GM23338 (cell line): ENCODE measurements around the gene GLI3. TPM values are rescaled to one million over a fixed set of nuclear protein-coding genes. Genes with fewer than 3 reads are reported as not detected.

Source experiments
- ATAC-seq: fragments of 200-7000 bp; cut with Tn5 transposase; 3 replicates; pipeline ENCODE4 v1.9.1; 2020
- DNase-seq: peaks from one replicate; pipeline ENCODE4 v3.0.0-alpha.2; 2015; ENCODE audit warnings: low spot score
- H2AFZ ChIP-seq: fragments of 200-600 bp; sonication (generic); 2 replicates; pipeline ENCODE4 v1.8.0; 2016; ENCODE audit warnings: antibody characterized with exemption, mild to moderate bottlenecking, moderate library complexity
- H3F3A ChIP-seq: fragments of 200-600 bp; sonication (generic); replicated peaks from 2 replicates; pipeline ENCODE4 v1.8.0; 2017; ENCODE audit warnings: antibody characterized with exemption, mixed run types, low read depth
- H3K27ac ChIP-seq: fragments of 200-600 bp; sonication (generic); 2 replicates; pipeline ENCODE4 v1.6.1; 2016; ENCODE audit warnings: low read depth
- H3K27me3 ChIP-seq: fragments of 200-600 bp; sonication (generic); 2 replicates; pipeline ENCODE4 v1.8.0; 2016; ENCODE audit warnings: mild to moderate bottlenecking, mixed run types, moderate library complexity; ENCODE audit not compliant: insufficient read depth
- H3K36me3 ChIP-seq: fragments of 200-600 bp; sonication (generic); 2 replicates; pipeline ENCODE4 v1.8.0; 2016; ENCODE audit warnings: mild to moderate bottlenecking; ENCODE audit not compliant: insufficient read depth
- H3K4me1 ChIP-seq: fragments of 200-600 bp; sonication (generic); 2 replicates; pipeline ENCODE4 v1.8.0; 2016; ENCODE audit warnings: mild to moderate bottlenecking, moderate library complexity; ENCODE audit not compliant: insufficient read depth
- H3K4me2 ChIP-seq: fragments of 200-600 bp; sonication (generic); 2 replicates; pipeline ENCODE4 v1.7.1; 2017; ENCODE audit warnings: mixed run types
- H3K4me3 ChIP-seq: fragments of 200-600 bp; sonication (generic); 2 replicates; pipeline ENCODE4 v1.6.1; 2016; ENCODE audit warnings: mixed run types
- H3K79me2 ChIP-seq: fragments of 200-600 bp; sonication (generic); replicated peaks from 2 replicates; pipeline ENCODE4 v1.8.0; 2017; ENCODE audit warnings: mild to moderate bottlenecking; ENCODE audit not compliant: insufficient read depth
- H3K9me2 ChIP-seq: fragments of 200-600 bp; sonication (generic); 2 replicates; pipeline ENCODE4 v1.8.0; 2017; ENCODE audit not compliant: insufficient read depth
- H4K20me1 ChIP-seq: fragments of 200-600 bp; sonication (generic); replicated peaks from 2 replicates; pipeline ENCODE4 v1.8.0; 2017; ENCODE audit warnings: mild to moderate bottlenecking; ENCODE audit not compliant: insufficient read depth
- H3K27ac Mint-ChIP-seq: 2 replicates; pipeline ENCODE4 v1.8.0; 2020; ENCODE audit warnings: inconsistent platforms, mild to moderate bottlenecking, moderate library complexity, mixed read lengths
- H3K27me3 Mint-ChIP-seq: 3 replicates; pipeline ENCODE4 v1.8.0; 2022; ENCODE audit warnings: low read depth, mild to moderate bottlenecking, moderate library complexity, mixed read lengths, inconsistent platforms; ENCODE audit not compliant: insufficient read depth, poor library complexity
- H3K36me3 Mint-ChIP-seq: 3 replicates; pipeline ENCODE4 v1.8.0; 2021; ENCODE audit warnings: low read depth, mild to moderate bottlenecking, inconsistent platforms, moderate library complexity, mixed read lengths
- H3K4me1 Mint-ChIP-seq: 3 replicates; pipeline ENCODE4 v1.8.0; 2020; ENCODE audit warnings: mild to moderate bottlenecking, inconsistent platforms, mixed read lengths
- H3K4me3 Mint-ChIP-seq: 3 replicates; pipeline ENCODE4 v1.8.0; 2021; ENCODE audit warnings: moderate library complexity, mild to moderate bottlenecking, inconsistent platforms, mixed read lengths
- H3K9me3 Mint-ChIP-seq: 3 replicates; pipeline ENCODE4 v1.8.0; 2020; ENCODE audit warnings: moderate library complexity, mild to moderate bottlenecking, inconsistent platforms, mixed read lengths
- CTCF ChIP-seq, 2 experiments: fragments of 200-600 bp in 1 of 2; sonication (generic) in 1 of 2; conservative IDR thresholded peaks; 2 replicates each; pipeline versions ENCODE4 v1.5.1 to v1.6.1; 2016 to 2017; ENCODE audit warnings: antibody characterized with exemption in 2 of 2, low read depth in 2 of 2, mild to moderate bottlenecking in 2 of 2, moderate library complexity in 1 of 2
- EZH2 ChIP-seq: fragments of 200-600 bp; sonication (generic); IDR thresholded peaks from one replicate; pipeline ENCODE4 v1.8.0; 2017; ENCODE audit warnings: antibody characterized with exemption, mild to moderate bottlenecking, low read depth; ENCODE audit not compliant: unreplicated experiment
- EZH2phosphoT487 ChIP-seq: fragments of 200-600 bp; sonication (generic); IDR thresholded peaks from one replicate; pipeline ENCODE4 v1.8.1; 2018; ENCODE audit warnings: antibody characterized with exemption; ENCODE audit not compliant: unreplicated experiment
- NANOG ChIP-seq: IDR thresholded peaks from 2 replicates; pipeline ENCODE4 v1.6.1; 2016; ENCODE audit warnings: antibody characterized with exemption, borderline replicate concordance
- POLR2AphosphoS5 ChIP-seq: IDR thresholded peaks from 2 replicates; pipeline ENCODE4 v1.6.1; 2016; ENCODE audit warnings: antibody characterized with exemption, low read depth
- STAT1 ChIP-seq: IDR thresholded peaks from one replicate; pipeline ENCODE4 v1.6.1; 2016; ENCODE audit warnings: antibody characterized with exemption; ENCODE audit not compliant: unreplicated experiment
- ZNF114 ChIP-seq: fragments of 250-450 bp; sonication (Bioruptor Pico); IDR thresholded peaks from 2 replicates; pipeline ENCODE4 v1.5.0; 2020; ENCODE audit warnings: mild to moderate bottlenecking, moderate library complexity
- ZNF331 ChIP-seq: fragments of 250-450 bp; sonication (Bioruptor Pico); IDR thresholded peaks from 2 replicates; pipeline ENCODE4 v1.5.0; 2020; ENCODE audit warnings: low read depth, mild to moderate bottlenecking, moderate library complexity
- polyA plus RNA-seq: library from polyadenylated mRNA; unstranded; fragments of >200 nt; fragmentation: Nextera tagmentation; extraction: Ambion mirVana; gene quantifications from 2 replicates; pipeline ENCODE4 v1.2.1, GENCODE V29; 2016
- total RNA-seq: library from RNA; depleted of rRNA; stranded (reverse); fragments of >200 nt; shearing (Covaris generic); gene quantifications from 2 replicates; pipeline ENCODE4 v1.2.3, GENCODE V29; 2014
- TF ChIP-seq, protein P1 (sequence below): IDR thresholded peaks from 2 replicates; pipeline ENCODE4 v1.6.1; 2016; ENCODE audit warnings: antibody characterized with exemption
- TF ChIP-seq, protein P2 (sequence below): IDR thresholded peaks from one replicate; pipeline ENCODE4 v1.6.1; 2018; ENCODE audit warnings: antibody characterized with exemption; ENCODE audit not compliant: unreplicated experiment

Gene GLI3
- total and polyA plus RNA-seq, 2 experiments from 2014 or later: 16.1 to 17.9 TPM

GRCh38 chr7:41999736-42000283 lies 237.2 kb downstream of the GLI3 start (continued):
- TF ChIP-seq POLR2AphosphoS5: no peak
- no peak for TF ChIP-seq CTCF (conservative IDR thresholded peaks at IDR 0.05; ENCODE audit: low read depth in 2 of 2)
- no peak for TF ChIP-seq STAT1
- TF ChIP-seq, protein P1, sequence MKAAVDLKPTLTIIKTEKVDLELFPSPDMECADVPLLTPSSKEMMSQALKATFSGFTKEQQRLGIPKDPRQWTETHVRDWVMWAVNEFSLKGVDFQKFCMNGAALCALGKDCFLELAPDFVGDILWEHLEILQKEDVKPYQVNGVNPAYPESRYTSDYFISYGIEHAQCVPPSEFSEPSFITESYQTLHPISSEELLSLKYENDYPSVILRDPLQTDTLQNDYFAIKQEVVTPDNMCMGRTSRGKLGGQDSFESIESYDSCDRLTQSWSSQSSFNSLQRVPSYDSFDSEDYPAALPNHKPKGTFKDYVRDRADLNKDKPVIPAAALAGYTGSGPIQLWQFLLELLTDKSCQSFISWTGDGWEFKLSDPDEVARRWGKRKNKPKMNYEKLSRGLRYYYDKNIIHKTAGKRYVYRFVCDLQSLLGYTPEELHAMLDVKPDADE: no peak
- TF ChIP-seq NANOG: no peak

GRCh38 chr7:41998041-41998440 lies 239.0 kb downstream of the GLI3 start:
- H3K27ac Mint-ChIP-seq: no peak overlapping the region
- Histone ChIP-seq H3F3A (no peaks in the 10 kb centered on the region), H3K36me3 (no peaks in the 10 kb centered on the region), H3K4me2 (no peak overlapping the region), H3K27ac (no peak overlapping the region), H3K4me3 (no peak overlapping the region), H3K79me2 (no peaks in the 10 kb centered on the region), H3K4me1 (no peaks in the 10 kb centered on the region; the same call in 1 of the 2 replicates), H2AFZ (no peak overlapping the region), H4K20me1 (no peaks in the 10 kb centered on the region), H3K27me3 (no peaks in the 10 kb centered on the region), H3K9me2 (no peaks in the 10 kb centered on the region)
- H3K9me3 Mint-ChIP-seq: no peaks in the 10 kb centered on the region; the same call in 2 of the 3 replicates
- H3K4me3 Mint-ChIP-seq: no peak overlapping the region
- H3K4me1 Mint-ChIP-seq: peaks cover 4% of the 10 kb centered on the region
- no peak for ATAC-seq
- H3K27me3 Mint-ChIP-seq: peaks cover 2% of the 10 kb centered on the region
- no peak for DNase-seq
- H3K36me3 Mint-ChIP-seq: no peaks in the 10 kb centered on the region
- TF ChIP-seq ZNF114: no peak

DNA sequence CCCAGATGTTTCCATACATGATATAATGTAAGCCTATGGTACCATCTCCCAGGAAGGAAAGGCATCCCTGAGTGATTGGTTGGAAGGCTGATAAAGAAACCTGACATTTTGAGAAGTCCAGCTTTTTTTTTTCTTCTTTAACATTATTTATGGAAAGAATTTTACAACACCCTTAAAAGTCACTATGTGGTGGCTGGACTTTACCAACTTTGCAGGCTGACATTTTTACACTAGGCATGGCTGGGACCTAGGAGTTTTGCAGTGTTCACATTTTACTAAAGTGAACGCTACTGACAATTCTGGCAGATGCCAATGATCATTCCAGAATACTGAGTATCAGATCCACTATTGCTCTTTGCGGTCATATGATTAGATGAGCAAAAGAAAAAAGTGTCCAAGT lies 239.9 kb downstream of the GLI3 start:
- no peaks in the 10 kb centered on the region; the same call in 2 of the 3 replicates for H3K9me3 Mint-ChIP-seq
- Histone ChIP-seq H3K9me2 (no peaks in the 10 kb centered on the region), H3K36me3 (no peaks in the 10 kb centered on the region), H4K20me1 (no peaks in the 10 kb centered on the region), H3F3A (no peaks in the 10 kb centered on the region), H3K27me3 (no peaks in the 10 kb centered on the region), H3K4me2 (no peak overlapping the region), H3K27ac (no peak overlapping the region), H2AFZ (no peak overlapping the region), H3K79me2 (no peaks in the 10 kb centered on the region), H3K4me1 (no peaks in the 10 kb centered on the region; the same call in 1 of the 2 replicates), H3K4me3 (no peak overlapping the region)
- DNase-seq: no peak
- H3K27ac Mint-ChIP-seq: no peak overlapping the region
- no peak for ATAC-seq
- peaks cover 4% of the 10 kb centered on the region for H3K27me3 Mint-ChIP-seq
- H3K4me3 Mint-ChIP-seq: no peak overlapping the region
- no peaks in the 10 kb centered on the region for H3K36me3 Mint-ChIP-seq
- TF ChIP-seq EZH2: no peak
- no peak for TF ChIP-seq NANOG
- TF ChIP-seq EZH2phosphoT487: no peak
- no peak for TF ChIP-seq ZNF331 (CRISPR knock-in tag)
- TF ChIP-seq ZNF114: no peak
- TF ChIP-seq, protein P1: no peak
- no peak for TF ChIP-seq CTCF (conservative IDR thresholded peaks at IDR 0.05; ENCODE audit: low read depth in 2 of 2)
- TF ChIP-seq, protein P2, sequence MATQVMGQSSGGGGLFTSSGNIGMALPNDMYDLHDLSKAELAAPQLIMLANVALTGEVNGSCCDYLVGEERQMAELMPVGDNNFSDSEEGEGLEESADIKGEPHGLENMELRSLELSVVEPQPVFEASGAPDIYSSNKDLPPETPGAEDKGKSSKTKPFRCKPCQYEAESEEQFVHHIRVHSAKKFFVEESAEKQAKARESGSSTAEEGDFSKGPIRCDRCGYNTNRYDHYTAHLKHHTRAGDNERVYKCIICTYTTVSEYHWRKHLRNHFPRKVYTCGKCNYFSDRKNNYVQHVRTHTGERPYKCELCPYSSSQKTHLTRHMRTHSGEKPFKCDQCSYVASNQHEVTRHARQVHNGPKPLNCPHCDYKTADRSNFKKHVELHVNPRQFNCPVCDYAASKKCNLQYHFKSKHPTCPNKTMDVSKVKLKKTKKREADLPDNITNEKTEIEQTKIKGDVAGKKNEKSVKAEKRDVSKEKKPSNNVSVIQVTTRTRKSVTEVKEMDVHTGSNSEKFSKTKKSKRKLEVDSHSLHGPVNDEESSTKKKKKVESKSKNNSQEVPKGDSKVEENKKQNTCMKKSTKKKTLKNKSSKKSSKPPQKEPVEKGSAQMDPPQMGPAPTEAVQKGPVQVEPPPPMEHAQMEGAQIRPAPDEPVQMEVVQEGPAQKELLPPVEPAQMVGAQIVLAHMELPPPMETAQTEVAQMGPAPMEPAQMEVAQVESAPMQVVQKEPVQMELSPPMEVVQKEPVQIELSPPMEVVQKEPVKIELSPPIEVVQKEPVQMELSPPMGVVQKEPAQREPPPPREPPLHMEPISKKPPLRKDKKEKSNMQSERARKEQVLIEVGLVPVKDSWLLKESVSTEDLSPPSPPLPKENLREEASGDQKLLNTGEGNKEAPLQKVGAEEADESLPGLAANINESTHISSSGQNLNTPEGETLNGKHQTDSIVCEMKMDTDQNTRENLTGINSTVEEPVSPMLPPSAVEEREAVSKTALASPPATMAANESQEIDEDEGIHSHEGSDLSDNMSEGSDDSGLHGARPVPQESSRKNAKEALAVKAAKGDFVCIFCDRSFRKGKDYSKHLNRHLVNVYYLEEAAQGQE: no peak
- peaks cover 4% of the 10 kb centered on the region for H3K4me1 Mint-ChIP-seq
